A172 (cell line): ENCODE measurements around the gene FBXW5. TPM values are rescaled to one million over a fixed set of nuclear protein-coding genes. Genes with fewer than 3 reads are reported as not detected.
A peak's percentile ranks its signal among the peaks of the same experiment; 100 is the strongest.

Experiments used
- DNase-seq: peaks from one replicate; pipeline ENCODE4 v3.0.0-alpha.2; 2015; ENCODE audit warnings: low spot score
- total RNA-seq: library from RNA; depleted of rRNA; stranded (reverse); fragments of >200 nt; shearing (Covaris generic); gene quantifications from 2 replicates; pipeline ENCODE4 v1.2.3, GENCODE V29; 2014

Gene FBXW5
- total RNA-seq, 1 experiment from 2014 or later = 400 TPM

DNA sequence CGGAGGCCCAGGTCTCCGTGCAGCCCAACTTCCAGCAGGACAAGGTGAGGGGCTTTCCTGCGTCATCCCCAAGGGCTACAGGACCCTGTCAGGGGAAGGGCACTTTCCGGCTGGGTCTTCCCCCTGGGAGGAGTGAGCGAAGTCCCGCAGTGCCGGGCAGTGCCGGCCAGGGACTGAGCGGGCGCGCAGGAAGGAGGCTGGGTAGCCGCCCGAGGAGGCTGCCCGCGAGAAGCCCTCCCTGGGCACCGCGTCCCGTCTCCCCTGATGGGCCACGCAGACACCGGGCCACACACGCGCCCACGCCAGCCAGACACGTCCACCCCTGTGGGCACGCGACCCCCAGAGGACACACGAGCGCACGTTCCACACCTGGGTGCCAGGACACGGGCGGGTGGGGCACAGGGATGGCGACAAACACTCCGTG lies 33.1 kb upstream of the FBXW5 start:
- DNase-seq = no peak

DNA sequence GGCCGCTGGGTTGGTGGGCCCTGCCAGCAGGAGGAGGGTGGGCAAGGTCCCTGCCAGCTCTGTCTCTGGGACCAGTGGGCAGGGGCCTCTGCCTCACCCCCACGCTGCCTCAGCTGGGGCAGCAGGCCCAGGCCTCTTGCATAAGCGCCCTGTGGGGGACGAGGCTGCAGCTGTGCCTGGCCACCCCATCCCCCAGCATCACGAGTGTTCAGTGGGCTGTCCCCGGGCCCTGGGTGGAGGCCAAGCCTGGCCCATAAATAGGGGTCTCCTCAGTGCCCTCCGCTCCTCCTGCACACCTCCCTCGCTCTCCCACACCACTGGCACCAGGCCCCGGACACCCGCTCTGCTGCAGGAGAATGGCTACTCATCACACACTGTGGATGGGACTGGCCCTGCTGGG lies 32.7 kb upstream of the FBXW5 start, which contains the start of gene PTGDS:
Gene PTGDS (plus strand): TSS at position 282 of the 400 bp plus-strand sequence. CDS start 75 bp downstream, at position 357.
- no peak for DNase-seq

DNA sequence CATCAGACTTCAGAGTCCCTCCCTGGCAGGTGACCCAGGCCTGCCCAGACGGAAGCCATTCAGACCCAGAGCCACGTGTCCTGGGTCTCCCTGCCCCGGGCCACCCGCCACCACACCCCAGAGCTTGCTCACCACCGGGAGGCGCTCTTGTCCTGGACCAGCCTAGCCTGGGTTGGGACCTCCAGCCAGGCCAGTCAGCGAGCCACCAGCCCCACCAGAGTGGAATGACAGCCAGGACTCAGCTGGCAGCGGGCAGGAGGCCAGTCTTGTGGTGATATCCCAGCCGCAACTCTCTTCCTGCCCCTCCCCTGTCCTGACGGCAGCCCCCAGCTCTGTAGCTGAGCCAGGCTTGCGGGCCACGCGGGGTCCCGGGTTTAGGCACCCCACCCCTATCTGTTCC lies 31.1 kb upstream of the FBXW5 start:
- peak; percentile 91 for DNase-seq

DNA sequence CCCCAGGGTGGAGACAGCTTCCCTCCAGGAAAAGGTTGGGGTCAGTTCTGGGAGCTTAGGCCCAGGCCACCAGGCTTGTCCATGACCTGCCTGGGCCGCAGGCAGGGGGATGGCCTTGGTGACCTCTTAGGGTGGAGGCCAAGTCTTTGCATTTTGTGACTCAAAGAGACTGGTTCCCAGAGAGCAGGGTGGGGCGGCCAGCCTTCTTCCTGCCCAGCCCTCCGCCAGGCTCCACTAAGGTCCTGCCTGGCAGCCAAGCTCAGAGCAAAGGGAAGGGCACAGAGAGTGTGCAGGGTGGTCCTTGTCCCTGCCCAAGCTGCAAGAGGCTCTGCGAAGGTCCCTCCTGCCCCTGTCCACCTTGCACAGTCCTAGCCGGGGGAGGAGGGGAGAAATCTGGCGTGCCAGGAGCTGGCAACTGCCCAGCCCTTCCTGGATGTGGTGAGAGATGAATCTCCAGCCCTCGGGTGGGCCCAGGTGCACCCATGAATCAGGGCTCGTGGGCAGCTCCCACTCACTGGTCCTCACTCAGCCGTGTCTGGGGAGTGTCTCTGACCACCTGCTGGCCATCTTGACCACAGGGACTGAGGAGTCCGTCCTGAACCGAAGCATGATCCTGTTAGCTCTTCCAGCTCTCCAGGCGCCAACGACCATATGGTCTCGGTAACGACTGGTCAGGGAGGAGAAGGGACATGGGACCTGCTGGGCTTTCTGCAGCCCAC lies 30.4 kb upstream of the FBXW5 start:
- peak; percentile 79 for DNase-seq

DNA sequence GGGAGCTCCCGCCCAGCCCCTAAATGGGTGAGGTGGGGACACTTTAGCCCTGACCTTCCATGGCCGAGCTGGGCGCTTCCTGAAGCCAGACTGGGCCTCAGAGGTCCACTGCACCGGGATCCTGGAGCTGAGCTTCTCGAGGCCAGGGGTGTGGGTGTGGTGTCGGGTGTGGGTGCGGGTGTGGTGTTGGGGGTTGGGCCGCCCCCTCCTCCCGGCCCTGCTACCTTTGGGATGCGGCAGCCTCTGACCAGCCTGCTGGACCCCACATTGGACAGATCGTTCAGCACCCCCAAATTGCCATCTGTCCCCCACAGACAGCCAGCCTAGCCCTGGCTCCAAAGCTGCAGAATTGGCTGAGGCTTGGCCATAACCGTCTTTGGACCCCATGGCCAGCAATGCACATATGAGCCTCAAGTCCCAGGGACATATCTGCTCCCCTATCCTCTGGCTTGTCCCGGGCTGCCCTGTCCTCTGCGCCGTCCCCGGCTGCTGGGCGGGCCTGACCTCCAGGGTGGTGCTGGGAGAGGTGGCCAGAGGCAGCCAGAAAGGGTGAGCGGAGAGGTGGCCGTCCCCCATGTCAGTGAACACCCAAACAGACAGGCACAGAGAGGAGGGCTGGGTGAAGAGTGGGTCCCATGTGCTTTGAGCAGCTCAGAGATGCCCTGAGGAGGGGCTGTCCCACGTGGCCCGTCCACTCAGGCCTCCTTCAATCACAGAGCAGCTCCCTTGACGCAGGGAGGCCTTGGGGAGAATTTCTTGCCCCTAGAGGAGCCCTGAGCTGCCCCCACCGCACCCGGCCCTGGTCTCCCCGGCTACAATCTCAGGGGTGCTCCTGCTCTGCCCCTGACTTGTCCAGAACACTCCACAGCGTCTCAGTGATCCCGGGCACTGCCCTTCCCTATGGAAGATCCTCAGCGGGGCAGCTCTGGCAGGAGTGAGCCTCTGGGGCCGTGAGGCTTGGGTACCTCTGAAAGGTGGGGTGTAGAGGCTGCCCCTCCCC lies 29.4 kb upstream of the FBXW5 start:
- DNase-seq = no peak

DNA sequence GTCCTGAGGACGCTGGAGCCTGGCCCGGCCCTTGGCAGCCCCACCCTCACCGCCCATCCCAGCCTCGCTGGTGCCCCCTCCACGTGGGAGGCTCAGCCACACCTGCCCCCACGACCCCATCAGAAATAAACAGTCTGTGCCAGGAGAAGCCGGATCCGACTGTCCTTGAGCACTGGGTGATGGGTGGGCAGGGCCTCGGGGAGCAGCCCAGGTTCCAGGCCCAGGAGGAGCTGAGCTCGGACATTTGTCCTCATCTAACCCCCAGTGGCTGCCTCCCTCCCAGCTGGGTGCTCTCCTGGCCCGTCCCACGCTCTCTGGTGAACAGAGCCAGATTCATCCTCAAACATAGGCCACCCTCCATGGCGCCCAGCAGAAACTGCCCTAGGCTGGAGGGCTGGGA lies 28.2 kb upstream of the FBXW5 start:
- DNase-seq = no peak

DNA sequence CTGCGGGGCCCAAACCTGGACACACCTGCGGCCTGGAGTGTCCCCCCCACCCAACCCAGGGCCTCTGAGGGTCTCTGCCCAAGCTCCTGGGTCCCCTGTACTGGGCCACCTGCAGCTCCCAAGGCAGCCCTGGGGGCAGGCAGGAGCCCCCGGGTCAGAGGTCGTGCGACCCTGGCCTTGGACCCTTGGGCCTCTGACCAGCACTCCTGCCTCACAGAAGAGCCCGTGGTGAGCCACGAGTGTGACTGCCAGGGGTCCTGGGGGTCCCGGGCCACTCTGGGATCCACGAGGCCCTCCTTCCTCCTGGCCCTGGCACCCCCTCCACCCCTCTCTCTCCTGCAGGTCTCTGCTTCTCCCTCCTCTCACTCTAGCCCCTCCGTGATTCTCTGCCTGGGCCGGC lies 27.8 kb upstream of the FBXW5 start:
- DNase-seq = no peak

DNA sequence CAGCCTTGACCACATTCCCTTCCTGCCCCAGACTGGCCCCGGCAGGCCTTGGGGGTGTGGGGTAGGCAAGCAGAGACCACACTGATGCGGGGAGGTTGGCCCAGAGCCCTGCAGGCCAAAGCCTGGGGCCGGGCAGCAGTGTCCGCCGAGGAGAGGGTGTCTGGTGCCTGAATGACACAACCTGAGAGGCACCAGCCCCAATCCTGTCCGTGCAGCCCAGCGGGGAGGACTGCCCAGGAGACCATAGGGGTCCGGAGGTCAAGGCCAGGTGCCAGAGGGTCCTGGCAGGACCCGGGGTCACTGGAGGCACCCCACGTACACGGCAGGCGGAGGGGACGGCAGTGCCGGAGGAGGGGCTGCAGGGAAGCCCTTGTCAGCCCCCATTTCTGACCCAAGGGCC lies 27.2 kb upstream of the FBXW5 start:
- DNase-seq = no peak

DNA sequence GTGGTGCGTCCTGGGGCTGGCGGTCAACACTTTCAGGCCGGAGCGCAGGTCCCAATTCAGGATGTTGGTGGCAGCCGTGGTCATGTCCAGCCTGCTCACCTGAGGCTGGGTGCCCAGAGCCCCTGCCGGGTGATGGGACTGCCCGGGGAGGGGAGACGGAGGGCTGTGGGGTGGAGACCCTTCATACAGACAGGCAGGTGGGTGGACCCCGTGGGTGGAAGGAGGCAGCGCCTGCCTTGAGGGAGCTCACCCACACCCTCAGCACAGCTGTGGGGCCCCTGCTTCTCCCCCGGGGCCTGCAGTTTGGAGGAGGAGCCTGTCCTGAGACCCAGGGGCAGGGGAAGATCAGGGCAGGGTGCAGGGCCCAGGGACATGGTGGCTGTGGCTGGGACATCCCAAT lies 25.8 kb upstream of the FBXW5 start:
- no peak for DNase-seq

DNA sequence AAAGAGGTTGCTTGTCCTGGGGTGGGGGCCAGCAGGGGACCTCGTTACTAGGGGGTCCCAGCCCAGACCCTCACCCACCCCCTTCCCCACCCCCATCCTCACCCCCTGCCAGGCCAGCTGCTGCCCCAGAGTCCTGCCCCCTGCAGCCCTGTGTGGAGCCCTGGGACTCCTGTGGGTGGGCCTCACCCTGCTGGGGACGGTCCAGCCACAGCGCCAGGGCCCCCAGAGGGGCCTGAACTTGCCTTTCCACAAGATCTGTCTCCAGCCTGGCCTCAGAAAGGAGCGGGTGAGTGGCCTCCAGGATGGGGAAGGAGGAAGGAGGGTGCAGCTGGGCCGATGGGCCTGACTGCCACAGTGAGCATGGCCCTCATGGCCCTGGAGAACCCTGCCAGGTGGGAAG lies 25.2 kb upstream of the FBXW5 start:
- no peak for DNase-seq

DNA sequence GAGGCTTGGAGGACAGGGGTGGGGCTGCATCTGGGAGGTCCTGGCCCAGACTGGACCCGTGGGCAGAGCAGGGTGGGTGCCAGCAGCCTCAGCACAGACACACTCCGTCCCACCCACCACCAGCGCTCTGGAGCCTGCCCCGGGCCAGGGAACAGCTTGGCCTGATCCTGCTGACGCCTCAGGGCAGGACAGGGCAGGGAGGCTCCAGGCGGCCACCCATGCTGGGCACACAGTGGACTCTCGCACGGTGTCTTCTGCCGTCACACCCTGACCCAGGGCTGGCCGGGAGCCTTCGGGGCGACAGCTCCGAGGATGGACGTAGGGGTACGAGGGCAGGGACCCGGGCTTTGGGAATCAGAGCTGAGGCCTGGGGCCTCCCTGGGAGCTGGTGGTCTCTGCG lies 24.6 kb upstream of the FBXW5 start:
- no peak for DNase-seq

DNA sequence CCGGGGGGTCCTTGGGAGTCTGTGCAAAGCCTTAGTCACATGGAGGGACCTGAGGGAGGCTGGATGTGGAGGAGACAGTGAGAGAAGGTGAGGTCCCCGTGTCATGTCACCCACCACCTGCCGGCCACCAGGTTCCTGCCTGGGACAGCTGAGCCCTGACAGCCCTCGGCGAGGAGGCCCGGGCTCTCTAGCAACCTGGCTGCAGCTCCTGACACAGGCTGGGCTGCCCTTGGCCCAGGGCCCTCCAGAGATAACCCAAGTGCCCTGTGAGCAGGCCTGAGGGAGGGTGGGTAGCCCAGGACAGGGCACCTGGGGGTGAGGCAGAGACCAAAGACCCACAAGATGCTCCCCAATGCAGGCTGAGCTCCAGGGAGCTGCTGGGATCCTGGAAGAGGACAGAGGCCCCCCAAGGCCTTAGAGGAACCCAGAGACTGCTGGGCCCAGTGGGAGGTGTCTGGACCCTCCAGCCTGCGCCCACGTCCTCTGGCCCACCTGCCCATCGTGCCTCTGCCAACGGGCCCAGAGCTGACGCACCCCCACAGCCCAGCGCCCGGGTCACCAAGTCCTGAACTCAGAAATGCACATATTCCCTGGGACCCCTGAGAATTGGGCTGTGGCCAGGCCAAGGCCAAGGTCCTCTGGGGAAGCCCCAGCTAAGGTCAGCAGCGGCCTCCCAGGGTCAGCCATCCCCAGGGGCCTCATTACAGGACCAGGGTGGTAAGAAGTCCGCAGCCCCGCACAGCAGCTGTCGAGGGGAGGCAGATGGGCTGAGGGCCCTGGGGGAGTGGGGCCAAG lies 24.0 kb upstream of the FBXW5 start:
- DNase-seq = no peak

DNA sequence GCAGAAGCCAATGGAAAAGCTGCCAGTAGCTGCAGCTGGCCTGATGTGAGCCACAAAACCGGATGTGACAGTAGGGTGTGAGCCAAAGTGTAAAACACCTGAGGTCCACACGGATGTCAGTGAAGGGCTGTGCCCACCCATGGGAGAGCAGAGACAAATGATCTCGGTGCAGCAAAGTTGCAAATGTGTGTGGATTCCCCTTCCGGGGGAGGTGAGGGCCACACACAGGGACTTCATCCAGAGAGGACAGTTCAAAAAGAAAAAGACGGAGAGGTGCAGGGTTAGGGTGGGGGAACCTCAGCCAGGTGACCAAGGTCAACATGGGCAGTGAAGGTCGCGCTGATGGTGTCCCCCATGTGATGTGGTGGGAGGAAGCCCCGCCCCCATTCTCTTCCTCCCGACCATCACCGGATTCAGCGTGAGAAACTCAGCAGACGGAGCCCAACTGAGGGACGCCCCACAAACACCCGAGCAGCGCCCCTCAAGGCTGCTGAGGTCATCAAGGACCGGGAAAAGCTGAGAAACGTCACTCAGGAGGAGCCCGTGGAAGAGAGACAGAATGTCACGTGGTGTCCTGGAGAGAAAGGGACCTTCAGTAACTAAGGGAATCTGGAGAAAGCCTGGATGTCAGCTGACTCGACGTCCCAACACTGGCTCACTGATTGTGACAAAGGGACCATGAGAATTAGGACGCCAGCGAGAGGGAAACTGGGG lies 21.4 kb upstream of the FBXW5 start:
- no peak for DNase-seq

DNA sequence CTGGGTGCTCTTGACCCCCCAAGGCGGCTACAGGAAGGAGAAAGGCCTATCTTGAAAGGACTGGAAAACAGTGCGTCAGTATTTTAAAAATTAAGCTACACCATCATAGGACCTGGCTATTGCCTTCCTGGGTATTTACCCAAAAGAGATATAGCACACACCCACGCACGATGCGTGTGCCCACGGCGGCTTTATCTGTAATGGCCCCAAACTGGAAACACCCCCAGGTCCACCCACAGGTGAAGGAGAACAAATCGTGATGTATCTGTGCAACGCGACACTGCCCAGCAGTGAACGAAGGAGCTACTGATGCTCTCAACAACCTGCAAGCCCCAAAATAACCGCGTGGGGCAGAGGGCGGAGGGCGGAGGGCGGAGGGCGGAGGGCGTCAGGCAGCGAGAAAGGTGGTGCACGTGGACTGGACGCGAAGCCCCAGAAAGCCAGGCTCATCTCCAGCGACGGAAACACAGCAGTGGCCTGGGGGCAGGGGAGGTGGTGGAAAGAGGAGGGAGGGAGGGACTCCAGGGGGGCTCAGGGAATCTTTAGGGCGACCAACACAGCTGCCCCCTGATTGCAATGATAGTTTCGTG lies 20.4 kb upstream of the FBXW5 start:
- no peak for DNase-seq

DNA sequence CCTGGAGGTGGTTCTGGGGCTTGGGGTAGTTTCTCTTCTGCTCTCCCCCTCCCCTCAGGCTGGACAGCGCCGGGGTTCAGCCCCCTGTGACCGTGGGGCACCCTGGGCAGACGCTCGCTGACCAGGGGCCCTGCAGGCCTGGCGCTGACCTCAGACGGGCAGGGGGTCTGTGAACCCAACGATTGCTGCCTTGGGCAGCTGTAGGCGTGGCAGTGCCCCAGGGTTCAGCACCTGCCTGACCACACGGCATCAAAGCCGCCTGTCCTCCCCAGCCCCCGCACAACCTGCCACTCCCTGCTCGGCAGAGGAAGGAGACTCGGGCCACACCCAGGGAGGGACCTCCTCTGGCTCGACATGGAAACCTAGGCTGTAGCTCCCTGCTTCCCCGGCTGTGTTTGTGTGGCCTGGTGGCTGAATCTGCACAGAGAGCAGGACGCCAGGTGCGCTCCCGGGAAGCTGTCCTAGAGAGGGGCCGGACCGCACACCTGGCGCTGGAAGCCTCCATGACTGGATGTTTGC lies 19.7 kb upstream of the FBXW5 start:
- peak; percentile 61 for DNase-seq

DNA sequence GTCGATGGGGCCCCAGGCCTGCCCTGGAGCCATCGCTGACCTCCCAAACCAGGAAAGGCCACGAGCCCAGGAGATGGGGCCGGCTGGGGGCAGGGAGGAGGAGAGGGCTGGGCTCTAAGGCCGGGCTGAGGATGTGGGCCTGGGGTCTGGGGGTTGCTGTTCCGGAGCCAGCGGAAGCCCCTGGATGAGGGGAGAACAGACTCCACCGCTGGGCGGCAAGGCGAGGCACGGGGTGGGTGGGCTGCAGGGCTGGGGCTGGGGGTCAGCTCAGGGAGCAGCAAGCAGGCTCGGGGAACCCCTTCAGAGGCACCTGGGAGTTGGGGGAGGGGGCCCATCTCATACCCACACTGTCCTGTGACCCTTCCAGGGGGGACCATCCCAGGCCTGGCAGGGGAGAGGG lies 19.2 kb upstream of the FBXW5 start:
- no peak for DNase-seq

DNA sequence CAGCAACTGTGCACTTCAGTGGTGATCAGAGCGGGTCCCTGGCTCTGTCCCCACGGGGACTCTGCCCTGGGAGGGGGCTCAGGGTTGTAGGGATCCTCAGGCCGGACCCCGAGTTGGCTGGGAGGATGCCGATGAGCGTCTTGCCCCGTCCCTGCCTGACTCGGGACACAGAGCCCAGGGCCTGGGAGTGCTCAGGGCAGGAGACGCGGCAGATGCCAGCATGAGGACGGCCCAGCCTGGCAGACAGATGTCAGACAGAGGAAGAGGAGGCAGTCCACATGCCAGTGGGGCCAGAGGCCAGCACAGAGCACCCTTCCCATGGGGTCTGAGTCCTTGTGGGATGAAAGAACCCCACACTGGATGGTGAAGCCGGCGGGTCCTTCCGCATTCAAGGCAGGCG lies 18.8 kb upstream of the FBXW5 start:
- no peak for DNase-seq

DNA sequence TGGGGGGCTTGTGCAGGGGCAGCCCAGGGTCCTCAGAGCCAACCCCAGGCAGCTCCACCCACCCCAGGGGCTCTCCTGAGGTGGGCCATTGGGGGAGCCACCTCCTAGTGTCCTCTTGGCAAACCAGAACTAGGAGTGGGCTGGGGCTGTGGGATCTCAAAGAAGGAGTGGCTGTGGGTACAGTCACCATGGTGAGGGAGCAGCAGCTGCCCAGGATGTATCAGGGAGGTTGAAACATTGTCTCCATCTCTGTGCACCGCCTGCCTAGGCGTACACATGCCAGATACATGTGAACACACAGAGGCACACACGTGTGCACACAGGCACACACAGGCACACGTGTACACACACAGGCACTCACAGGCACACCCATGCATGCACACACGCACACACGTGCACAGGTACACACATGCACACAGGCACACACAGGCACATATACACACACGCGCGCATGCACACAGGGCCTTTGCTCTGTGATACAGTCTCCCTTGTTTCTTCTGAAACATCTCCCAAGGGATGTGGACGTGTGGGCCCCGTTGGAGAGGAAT lies 18.2 kb upstream of the FBXW5 start:
- no peak for DNase-seq

DNA sequence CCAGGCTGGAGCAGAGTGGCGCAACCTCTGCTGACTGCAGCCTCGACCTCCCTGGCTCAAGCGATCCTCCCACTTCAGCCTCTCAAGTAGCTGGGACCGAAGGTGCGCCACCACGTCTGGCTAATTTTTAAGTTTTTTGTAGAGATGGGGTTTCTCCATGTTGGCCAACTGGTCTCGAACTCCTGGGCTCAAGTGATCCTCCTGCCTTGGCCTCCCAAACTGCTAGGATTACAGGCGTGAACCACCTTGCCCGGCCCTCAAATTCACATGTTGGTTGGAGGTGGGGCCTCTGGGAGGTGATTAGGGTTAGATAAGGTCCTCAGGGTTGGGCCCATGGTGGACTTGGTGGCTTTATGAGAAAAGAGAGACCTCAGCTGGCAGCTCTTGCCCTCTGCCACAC lies 17.6 kb upstream of the FBXW5 start:
- no peak for DNase-seq

DNA sequence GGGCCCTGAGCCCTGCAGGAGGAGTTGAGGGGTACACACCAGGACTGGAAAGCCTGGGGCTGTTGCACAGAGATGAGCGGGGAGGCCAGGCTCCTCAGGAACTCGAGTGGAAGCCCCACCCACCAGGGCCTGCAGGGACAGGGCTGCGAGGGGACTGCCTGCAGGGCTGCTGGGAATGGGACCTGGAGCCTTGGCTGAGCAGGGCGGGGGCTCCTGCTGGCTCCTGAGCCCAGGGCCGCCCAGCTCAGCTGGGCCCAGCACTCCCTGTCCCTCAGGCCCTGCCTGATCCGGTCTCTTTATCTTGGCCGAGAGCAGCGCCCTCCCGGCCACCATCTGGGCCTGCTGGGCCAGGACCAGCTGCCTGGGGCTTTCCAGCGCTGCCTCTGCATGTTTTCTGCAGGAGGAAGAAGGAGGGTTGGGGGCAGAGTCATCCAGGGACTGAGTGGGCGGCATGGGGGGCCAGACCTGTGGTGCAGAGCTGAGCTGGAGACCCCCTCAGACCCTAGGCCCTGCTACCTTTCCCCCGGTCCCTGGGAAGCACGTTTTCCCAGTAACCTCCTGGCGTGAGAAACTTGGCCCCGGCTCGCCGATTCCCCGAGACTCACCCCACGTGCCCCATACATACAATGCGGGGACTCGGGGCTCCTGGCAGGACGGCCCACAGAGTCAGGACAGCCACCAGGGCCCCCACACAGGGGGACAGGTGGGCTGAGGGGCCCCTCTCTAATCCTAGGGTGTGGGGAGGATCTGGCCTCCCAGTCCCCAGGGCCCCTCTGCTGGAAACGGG lies 16.9 kb upstream of the FBXW5 start:
- DNase-seq = no peak
